ENCODE measurements around the gene MANSC1. TPM values are rescaled to one million over a fixed set of nuclear protein-coding genes. Genes with fewer than 3 reads are reported as not detected.
A peak's percentile ranks its signal among the peaks of the same experiment; 100 is the strongest.

The MANSC1 gene
- 4.6 and 5.1 TPM in 2 replicates for total RNA-seq (2014; rRNA removed; shearing (Covaris generic); ENCODE audit: low replicate concordance)

DNA sequence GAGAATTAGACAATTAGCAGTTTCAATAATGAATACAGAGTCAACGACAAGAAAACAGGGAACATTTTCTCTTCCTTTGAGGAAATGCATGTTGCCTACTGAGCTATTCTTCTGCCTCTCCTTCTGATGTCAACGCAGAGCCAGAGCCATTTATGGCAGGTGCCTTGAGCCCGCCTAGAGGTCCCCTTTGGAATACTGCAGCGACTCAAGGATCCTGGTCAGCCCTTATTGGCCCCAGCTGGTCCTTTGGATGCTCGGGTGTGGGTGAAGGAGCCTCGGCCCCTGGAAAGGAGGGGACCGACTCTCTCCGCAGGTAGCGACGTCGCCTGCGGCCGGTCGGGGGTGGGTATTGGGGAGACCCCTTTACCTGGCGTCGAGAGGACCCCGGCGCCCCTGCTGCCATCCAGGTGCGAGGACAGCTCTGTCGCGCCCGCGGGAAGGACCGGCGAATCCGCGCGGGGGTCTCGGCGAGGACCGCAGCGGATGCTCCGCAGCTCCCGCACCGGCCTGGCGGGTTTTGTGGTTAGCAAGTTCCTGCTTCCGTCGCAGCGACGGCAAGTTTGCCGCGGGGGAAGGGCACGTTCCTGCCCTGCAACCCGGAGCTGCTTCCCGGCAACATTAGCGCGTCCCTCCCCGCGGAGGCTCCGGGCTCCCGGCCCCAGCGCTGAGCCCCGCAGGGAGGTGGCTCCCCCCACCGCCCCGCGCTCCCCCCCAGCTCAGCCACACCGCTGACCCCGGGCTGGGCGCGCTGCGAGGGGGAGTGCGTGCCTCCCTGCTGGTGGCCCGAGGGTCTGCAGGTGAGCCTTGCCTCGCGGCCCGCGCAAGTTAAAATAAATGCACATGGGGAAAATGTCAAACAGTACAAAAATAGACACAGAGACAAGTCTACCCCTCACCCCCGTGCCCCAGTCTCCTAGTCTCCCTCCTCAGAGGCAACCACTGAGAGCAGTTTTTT lies at the start of gene MANSC1:
MANSC1 (minus strand) TSS at position 532 of the 955 bp plus-strand sequence. CDS start 6,928 bp downstream, outside the sequence.
- DNase-seq (ENCODE audit: low read depth): peak; percentile 55
- in situ Hi-C loops (cut with HindIII; ENCODE audit: low pct_unique_long_range_greater_than_20kb, low sequenced_read_pairs): loop anchor here (25.0 kb wide), 1 partner anchor 263 kb away; no protein-coding TSS in a partner anchor

DNA sequence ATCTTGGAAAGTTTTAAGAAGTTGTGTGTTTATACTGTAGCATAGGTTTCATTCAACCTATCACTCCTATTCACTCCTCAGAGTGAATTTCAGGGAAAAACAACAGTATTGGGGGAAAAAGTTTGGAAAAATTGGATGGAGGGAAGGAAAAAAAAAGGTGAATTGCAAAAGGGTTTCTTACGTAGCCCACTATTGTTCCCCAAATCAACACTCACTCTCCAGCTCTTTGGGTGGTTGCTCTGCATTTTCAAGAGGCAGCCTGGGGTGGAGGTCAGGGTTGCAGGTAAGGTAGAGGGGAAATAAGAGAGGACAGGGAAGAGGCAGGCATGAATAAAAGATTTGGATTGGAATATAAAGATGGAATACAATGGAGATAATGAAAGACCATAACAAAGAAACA lies 49.1 kb upstream of the MANSC1 start:
- DNase-seq (ENCODE audit: low read depth): no peak
- in situ Hi-C loops (cut with HindIII; ENCODE audit: low pct_unique_long_range_greater_than_20kb, low sequenced_read_pairs): no loop called here

DNA sequence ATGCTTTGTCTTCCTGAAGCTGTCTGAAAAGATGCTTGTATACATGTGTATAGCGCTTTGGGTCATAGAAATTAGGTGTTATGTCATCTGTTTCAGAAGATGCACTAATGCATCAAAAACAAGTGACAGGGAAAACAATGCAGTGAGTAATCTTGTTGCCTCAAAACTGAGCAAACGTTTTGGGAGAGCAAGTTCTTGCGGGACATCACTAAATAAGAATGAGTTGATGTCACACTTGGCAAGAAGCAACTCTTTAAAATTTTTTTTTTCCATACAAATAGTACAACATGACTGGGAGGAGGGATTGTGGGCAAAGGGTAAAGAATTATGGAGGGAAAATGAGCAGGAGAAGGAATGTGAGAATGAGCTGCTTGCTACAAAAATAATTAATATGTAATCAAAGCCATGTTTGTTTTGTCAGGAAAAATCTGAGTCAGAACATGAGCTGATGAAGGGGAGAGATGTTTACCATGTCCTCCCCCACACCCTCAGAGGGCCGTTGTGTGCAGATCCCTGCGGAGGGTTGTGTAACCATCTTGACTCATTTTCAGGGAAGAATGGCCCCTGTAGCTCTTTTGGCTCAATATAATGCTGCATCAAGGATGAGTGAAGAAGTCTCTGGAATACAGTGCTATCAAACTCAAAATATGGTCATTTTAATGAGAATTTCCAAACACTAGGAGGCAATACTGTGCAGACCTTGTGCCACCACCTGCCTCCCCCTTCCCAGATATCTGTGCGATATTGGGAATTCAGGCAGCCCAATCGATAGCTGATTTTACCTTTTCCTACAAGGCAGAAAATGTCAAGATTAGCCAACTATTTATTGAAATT lies 48.2 kb upstream of the MANSC1 start:
- peak; percentile 90 for DNase-seq (ENCODE audit: low read depth)
- in situ Hi-C loops (cut with HindIII; ENCODE audit: low pct_unique_long_range_greater_than_20kb, low sequenced_read_pairs): no loop called here

DNA sequence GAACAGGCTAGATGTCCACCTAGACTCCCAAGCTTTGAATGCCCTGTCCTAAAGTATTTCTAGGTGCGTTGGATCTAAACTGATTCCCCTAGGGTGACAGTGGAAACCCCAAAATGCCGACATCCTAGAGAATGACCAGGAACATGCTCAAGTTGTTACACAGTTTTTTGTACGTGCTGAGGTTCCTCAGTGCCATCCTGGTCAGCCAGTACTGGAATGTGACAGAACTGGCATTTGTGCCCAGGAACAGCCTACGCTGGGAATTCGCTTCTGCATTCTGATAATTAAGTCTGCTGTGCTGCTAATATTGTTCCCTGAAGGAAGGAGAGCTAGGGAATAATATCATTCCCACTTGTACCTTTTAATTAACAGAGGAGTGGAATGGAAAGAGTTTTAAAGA lies 47.1 kb upstream of the MANSC1 start:
- in situ Hi-C loops (cut with HindIII; ENCODE audit: low pct_unique_long_range_greater_than_20kb, low sequenced_read_pairs): no loop called here

DNA sequence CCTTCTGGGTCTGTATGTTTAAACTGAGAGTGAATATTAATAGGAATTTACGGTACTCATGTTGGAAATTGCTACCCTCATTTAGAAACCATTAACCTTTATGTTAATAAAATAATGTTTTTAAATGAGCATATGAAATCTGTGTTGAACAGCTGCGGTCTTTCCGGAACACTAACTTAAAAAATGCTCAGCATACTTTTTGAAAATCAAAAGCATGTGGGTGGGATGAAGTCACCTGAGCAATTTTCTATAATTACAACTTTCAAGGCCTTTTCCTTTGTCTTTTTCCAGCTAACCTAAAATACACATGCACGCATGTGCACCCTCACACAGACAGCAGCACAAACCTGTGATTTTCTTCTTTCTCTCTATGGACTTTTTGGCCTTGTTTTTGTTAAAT lies 46.7 kb upstream of the MANSC1 start:
- in situ Hi-C loops (cut with HindIII; ENCODE audit: low pct_unique_long_range_greater_than_20kb, low sequenced_read_pairs): no loop called here
- no peak for DNase-seq (ENCODE audit: low read depth)

More for the DNA sequence above, 47.1 kb upstream of the MANSC1 start:
- no peak for DNase-seq (ENCODE audit: low read depth)

DNA sequence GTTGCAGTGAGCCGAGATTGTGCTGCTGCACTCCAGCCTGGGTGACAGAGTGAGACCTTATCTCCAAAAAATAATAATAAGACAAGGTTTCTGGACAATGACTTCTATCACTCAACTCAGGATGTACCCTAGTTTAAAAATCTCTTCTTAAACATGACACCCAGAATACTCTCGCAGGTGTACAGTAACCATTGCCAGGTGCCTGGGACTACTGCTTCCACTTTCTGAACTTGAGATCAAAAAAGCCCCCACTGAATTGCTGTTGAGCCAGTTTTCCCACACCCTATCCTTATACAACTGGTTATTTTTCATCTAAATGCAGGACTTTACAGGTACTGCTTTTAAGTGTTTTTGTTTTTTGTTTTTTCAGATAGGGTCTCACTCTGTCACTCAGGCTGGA lies 43.1 kb upstream of the MANSC1 start:
- in situ Hi-C loops (cut with HindIII; ENCODE audit: low pct_unique_long_range_greater_than_20kb, low sequenced_read_pairs): no loop called here
- DNase-seq (ENCODE audit: low read depth): no peak

DNA sequence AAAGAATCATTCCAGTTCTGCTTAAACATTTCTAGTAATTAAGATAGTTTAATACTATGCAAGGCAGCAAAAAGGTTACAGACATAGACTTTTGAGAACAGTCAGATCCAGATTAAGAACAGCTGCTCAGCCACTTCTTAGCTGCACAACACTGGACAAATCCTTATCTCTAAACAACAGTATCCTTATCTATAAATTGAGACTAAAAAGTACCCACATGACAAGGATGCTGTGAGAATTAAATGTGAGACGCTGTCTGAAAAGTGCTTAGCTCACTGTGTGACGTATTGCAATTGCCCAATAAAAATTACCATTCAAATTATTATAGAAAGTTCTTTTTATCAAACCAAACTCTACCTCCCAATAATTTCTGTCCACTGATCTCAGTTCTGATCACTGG lies 42.4 kb upstream of the MANSC1 start:
- DNase-seq (ENCODE audit: low read depth): no peak
- in situ Hi-C loops (cut with HindIII; ENCODE audit: low pct_unique_long_range_greater_than_20kb, low sequenced_read_pairs): no loop called here

DNA sequence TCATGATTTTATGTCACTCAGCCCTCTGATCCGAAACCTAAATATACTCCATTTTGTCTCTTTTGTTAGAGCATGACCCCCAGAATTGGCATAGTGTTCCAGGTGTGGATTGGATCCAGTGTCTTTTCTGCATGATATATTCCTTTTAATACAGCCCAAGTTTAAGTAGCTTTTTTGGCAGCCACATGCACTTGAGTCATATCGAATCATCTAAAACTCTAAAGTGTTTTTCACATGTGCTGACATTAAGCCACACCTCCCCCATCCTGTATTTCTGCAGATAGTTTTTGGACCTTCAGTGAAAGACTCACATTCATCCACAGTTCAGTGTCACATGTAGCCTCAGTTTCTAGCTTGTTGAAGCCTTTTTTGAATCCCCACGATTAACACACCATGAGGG lies 37.5 kb upstream of the MANSC1 start:
- in situ Hi-C loops (cut with HindIII; ENCODE audit: low pct_unique_long_range_greater_than_20kb, low sequenced_read_pairs): no loop called here
- peak; percentile 6 for DNase-seq (ENCODE audit: low read depth)

DNA sequence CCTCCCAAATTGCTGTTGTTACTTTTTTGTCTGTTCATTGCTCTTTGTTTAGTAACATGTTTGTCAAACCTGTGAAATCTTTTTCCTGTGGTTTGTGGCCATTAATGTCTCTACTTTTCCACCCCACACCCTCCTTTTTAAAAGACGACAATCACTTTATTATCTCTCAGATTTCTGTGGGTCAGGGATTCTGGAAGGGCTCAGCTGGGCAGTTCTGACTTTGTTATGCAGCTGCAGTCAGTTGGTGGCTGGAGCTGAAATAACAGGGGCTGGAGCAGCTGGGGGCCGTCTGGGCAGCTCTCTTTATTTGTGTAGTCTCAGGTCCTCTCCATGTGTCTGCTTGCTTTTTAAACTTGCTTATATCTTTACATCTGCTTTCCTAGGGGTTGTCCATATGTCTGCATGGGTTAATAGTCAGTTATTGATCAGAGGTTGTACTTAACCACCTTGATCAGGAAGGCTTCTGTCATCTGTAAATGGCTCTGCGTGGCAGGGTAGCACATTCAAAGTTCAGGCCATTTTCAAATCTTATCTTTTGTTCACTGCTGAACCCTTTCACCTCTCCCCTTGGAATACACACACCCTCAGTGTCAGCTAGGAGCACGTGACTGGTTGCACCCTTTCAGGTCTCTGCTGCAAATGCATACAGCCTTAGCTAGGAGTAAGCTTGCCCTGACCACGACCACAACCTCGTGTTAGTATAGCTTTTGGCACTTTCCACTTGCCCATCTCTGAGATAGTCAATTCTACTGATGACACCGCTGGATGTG lies 34.7 kb upstream of the MANSC1 start:
- no peak for DNase-seq (ENCODE audit: low read depth)
- in situ Hi-C loops (cut with HindIII; ENCODE audit: low pct_unique_long_range_greater_than_20kb, low sequenced_read_pairs): no loop called here

DNA sequence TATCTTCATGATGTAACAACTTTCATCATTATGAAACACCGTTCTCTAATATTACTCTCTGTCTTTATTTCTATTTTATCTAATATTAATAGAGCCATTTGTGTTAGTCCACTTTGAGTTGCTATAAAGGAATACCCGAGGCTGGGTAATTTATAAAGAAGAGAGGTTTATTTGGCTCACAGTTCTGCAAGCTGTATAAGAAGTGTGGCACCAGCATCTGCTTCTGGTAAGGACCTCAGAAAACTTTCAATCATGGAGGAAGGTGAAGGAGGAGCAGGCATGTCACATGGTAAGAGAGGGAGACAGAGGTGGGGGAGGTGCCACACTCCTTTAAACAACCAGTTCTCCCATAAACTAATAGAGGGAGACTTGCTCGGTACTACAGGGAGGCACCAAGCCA lies 31.9 kb upstream of the MANSC1 start:
- no peak for DNase-seq (ENCODE audit: low read depth)
- in situ Hi-C loops (cut with HindIII; ENCODE audit: low pct_unique_long_range_greater_than_20kb, low sequenced_read_pairs): no loop called here

DNA sequence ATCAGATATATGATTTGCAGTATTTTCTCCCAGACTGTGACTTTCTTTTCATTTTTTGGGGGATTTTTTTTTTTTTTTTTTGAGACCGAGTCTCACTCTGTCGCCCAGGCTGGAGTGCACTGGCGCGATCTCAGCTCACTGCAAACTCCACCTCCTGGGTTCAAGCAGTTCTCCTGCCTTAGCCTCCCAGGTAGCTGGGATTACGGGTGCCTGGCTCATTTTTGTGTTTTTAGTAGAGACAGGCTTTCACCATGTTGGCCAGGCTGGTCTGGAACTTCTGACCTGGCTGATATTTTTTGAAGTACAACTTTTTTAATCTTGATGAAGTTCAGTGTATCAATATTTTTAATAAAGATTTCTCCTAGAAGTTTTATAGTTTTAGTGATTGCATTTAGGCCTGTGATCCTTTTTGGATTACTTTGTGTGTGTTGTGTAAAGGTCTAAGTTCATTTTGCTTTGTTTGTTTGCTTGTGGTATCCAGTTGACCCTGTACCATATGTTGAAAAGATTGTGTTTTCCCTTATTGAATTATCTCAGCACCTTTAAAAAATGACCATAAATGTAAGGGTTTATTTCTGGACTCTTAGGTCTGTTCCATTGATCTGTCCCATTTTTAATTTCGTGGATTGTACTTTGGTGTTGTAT lies 31.0 kb upstream of the MANSC1 start:
- no peak for DNase-seq (ENCODE audit: low read depth)
- in situ Hi-C loops (cut with HindIII; ENCODE audit: low pct_unique_long_range_greater_than_20kb, low sequenced_read_pairs): no loop called here

DNA sequence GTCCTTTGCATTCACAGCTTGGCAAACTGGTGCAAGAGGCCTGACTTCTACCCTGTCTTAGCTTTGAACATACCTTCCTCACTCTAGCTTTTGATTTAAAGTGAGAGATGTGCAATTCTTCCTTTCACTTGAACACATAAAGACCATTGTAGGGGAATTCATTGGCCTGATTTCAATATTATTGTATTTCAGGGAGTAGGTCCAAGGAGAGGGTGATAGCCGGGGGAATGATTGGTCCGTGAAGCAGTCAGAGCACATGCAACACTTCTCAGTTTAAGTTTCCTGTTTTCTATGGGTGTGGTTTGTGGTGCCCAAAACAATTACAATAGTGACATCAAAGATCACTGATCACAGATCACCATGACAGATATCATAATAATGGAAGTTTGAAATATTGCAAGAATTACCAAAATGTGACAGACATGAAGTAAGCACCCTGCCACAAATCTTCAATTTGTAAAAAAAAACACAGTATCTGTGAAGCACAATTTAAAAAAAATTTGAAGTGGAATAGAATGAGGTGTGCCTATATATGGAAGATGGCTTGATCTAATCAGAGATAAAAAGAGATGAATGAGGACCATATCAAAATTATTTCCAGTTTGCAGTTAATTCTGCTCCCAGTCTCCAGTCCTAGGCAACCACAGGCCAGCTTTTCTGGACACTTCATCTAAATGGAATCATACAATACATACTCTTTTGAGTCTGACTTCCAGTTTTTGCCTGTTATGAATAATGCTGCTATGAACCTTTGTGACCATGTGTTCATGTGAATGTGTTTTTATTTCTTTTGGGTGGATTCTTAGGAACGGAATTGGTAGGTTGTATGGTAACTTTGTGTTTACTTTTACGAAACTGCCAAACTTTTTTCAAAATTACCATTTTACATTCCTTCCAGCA lies 30.0 kb upstream of the MANSC1 start:
- in situ Hi-C loops (cut with HindIII; ENCODE audit: low pct_unique_long_range_greater_than_20kb, low sequenced_read_pairs): no loop called here
- no peak for DNase-seq (ENCODE audit: low read depth)

DNA sequence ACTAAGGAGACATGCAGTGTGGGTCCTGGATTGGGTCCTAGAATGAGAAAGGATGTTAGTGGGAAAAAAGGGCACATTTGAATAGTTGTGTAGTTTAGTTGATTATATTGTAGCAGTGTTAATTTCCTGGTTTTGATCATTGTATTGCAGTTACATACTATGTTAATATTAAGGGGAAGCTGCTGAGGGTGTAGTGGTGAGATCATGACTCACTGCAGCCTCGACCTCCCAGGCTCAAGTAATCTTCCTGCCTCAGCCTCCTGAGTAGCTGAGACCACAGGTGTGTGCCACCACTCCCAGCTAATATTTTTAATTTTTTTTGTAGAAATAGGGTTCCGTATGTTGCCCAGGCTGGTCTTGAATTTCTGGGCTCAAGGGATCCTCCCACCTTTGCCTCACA lies 28.6 kb upstream of the MANSC1 start:
- no peak for DNase-seq (ENCODE audit: low read depth)
- in situ Hi-C loops (cut with HindIII; ENCODE audit: low pct_unique_long_range_greater_than_20kb, low sequenced_read_pairs): no loop called here

DNA sequence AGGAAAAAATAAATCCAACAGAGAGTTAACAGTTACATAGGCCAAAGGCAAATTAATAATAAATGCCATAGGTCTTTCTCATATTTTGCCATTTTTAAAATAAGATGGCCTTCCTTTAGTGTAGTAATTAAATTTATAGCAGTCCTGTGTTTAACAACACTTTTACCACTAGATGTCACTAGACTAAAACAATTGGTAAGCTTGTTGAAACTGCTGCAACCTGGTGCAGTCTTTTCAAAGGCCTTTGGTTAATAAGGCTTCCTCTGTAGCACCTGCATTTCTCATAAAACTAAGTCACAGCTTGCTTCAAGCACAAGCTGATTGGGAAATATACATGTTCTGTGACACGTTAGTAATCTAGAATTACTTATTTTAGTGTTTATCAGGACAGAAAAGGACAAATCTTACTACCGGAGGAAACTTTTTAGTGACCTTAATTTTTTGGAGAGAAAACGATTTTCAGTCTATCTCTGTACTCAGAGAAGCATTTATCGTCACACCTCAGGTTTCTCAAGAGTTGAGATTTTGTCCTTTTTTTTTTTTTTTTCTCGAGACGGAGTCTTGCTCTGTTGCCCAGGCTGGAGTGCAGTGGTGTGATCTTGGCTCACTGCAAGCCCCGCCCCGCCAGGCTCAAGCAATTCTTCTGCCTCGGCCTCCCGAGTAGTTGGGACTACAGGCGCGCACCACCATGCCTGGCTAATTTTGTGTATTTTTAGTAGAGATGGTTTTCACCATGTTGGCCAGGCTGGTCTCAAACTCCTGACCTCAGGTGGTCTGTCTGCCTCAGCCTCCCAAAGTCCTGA lies 26.8 kb upstream of the MANSC1 start:
- in situ Hi-C loops (cut with HindIII; ENCODE audit: low pct_unique_long_range_greater_than_20kb, low sequenced_read_pairs): no loop called here
- peak; percentile 55 for DNase-seq (ENCODE audit: low read depth)

DNA sequence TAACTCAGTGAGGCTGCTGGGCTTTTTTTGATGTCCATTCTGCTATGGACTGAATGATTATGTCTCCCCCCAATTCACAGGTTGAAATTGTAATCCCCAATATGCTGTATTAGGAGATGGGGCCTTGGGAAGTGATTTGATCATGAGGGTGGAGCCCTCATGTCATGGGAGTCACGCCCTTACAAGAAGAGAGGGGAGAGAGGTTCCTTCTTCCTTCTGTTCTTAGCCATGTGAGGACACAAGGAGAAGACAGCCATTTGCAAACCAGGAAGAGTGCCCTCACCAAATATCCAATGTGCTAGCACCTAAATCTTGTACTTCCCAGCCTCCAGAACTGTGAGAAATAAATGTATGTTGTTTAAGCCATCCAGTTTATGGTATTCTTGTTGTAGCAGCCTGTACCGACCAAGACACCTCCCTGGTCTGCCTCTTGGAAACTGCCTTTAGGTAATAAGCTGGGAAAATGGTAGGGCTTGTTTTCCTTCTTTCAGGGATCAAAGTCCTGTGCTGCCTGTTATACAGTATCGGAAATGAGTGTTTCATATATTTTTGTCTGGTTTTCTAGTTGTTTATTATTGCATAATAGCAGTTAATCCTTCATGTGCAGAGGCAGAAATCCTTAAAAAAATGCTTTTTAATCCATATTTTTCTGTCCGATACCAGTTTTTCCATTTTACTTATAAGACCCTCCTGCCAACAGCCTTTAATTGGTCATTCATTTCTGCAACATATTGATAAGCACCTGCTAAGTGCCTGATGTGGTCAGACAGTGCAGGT lies 23.1 kb upstream of the MANSC1 start:
- DNase-seq (ENCODE audit: low read depth): no peak
- in situ Hi-C loops (cut with HindIII; ENCODE audit: low pct_unique_long_range_greater_than_20kb, low sequenced_read_pairs): no loop called here

Data from Caki2 (cell line).